ENCODE data around the gene HOXC6. TPM values are rescaled to one million over a fixed set of nuclear protein-coding genes. Genes with fewer than 3 reads are reported as not detected.

Gene HOXC6
- total and polyA plus RNA-seq, 2 of the 13 experiments (the other 11 are each of a cell fraction or from before 2014, with no cell fraction given): not detected

DNA sequence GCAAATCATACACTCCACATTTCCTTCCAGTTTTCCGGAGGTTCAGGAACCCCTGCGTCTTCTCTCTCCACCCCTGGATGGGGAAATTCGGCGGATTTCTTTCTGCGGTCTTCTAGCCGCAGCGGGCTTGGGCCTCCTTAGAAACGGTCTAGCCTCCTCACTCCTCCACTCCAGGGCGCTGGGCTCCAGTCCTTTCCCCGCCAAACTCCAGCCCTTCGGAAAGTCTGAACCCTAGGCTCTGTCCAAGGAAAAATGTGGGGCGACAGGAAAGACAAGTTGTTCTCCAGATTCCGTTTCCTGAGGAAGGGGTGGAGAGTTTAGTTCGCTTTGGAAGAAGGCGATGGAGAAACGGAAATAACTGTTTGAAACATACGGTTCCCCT is 44.7 kb upstream of the HOXC6 start:
- no peaks in the 10 kb centered on the region for H3K9me3 ChIP-seq (ENCODE audit: low read length)
- H3K4me3 ChIP-seq (replicated peaks in 1 of 3; ENCODE audit: insufficient read depth in 1 of 3, low read depth in 2 of 3, low read length in 3 of 3): no peak overlapping the region
- no peak overlapping the region for H3K27ac ChIP-seq (ENCODE audit: extremely low read length, insufficient read depth, low read length)
- H3K36me3 ChIP-seq (replicated peaks in 1 of 2; ENCODE audit: control insufficient read depth in 1 of 2, insufficient read depth in 2 of 2, low read length in 2 of 2): no peaks in the 10 kb centered on the region
- H3K27me3 ChIP-seq (ENCODE audit: control insufficient read depth in 1 of 2, insufficient read depth in 2 of 2, low read length in 2 of 2): peaks cover 5 to 50% of the 10 kb centered on the region in 2 experiments
- intact Hi-C loops (cut with micrococcal nuclease; ENCODE audit: unreplicated experiment): no loop called here
- BruUV-seq (replicated peaks): no TSS peak
- WGBS (ENCODE audit: low lambda C conversion rate): 58% methylated on average over 17 of the region's 17 CpGs
- H2AFZ ChIP-seq (ENCODE audit: low read length): no peak overlapping the region
- POLR2A ChIA-PET: no interaction called here
- ATAC-seq: no peak
- H4K20me1 ChIP-seq (ENCODE audit: insufficient read depth, low read length): no peaks in the 10 kb centered on the region
- no peak overlapping the region for H3K4me2 ChIP-seq (ENCODE audit: low read depth, low read length)
- CTCF ChIA-PET (ENCODE audit: low intra/inter-chr PET ratio, low total read pairs): interaction anchor here (2.3 kb wide), 1 partner anchor 231 kb away, joined by 12 read pairs; no protein-coding TSS in a partner anchor
- in situ Hi-C loops (cut with HindIII; ENCODE audit: extremely low pct_ligation_motif_present, low pct_unique_long_range_greater_than_20kb): no loop called here
- H3K79me2 ChIP-seq (ENCODE audit: insufficient read depth, low read length): no peaks in the 10 kb centered on the region
- H3K9ac ChIP-seq (ENCODE audit: insufficient read depth, low read depth, low read length): no peak overlapping the region
- DNase-seq (ENCODE audit: low spot score): no peak
- no peak for FAIRE-seq
- peaks cover 36% of the 10 kb centered on the region for H3K4me1 ChIP-seq (ENCODE audit: insufficient read depth, low read length)
- TF ChIP-seq WIZ (CRISPR knock-in tag; IDR thresholded peaks at IDR 0.05): no peak
- no peak for TF ChIP-seq NCOR1 (IDR thresholded peaks at IDR 0.05; ENCODE audit: borderline replicate concordance, low read length)
- no peak for TF ChIP-seq ZNF775 (CRISPR knock-in tag; IDR thresholded peaks at IDR 0.05; ENCODE audit: borderline replicate concordance)
- TF ChIP-seq PHB2 (IDR thresholded peaks at IDR 0.05; ENCODE audit: partially characterized antibody): no peak
- TF ChIP-seq ZBTB38 (CRISPR knock-in tag; IDR thresholded peaks at IDR 0.05): no peak
- TF ChIP-seq, protein P1, sequence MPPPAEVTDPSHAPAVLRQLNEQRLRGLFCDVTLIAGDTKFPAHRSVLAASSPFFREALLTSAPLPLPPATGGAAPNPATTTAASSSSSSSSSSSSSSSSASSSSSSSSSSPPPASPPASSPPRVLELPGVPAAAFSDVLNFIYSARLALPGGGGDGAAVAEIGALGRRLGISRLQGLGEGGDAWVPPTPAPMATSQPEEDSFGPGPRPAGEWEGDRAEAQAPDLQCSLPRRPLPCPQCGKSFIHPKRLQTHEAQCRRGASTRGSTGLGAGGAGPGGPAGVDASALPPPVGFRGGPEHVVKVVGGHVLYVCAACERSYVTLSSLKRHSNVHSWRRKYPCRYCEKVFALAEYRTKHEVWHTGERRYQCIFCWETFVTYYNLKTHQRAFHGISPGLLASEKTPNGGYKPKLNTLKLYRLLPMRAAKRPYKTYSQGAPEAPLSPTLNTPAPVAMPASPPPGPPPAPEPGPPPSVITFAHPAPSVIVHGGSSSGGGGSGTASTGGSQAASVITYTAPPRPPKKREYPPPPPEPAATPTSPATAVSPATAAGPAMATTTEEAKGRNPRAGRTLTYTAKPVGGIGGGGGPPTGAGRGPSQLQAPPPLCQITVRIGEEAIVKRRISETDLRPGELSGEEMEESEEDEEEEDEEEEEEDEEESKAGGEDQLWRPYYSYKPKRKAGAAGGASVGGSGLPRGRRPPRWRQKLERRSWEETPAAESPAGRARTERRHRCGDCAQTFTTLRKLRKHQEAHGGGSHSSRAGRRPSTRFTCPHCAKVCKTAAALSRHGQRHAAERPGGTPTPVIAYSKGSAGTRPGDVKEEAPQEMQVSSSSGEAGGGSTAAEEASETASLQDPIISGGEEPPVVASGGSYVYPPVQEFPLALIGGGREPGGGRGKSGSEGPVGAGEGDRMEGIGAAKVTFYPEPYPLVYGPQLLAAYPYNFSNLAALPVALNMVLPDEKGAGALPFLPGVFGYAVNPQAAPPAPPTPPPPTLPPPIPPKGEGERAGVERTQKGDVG (CRISPR knock-in tag; IDR thresholded peaks at IDR 0.05; ENCODE audit: borderline replicate concordance): no peak
- no peak for TF ChIP-seq NFIC (IDR thresholded peaks at IDR 0.05; ENCODE audit: low read length)
- TF ChIP-seq, protein P2, sequence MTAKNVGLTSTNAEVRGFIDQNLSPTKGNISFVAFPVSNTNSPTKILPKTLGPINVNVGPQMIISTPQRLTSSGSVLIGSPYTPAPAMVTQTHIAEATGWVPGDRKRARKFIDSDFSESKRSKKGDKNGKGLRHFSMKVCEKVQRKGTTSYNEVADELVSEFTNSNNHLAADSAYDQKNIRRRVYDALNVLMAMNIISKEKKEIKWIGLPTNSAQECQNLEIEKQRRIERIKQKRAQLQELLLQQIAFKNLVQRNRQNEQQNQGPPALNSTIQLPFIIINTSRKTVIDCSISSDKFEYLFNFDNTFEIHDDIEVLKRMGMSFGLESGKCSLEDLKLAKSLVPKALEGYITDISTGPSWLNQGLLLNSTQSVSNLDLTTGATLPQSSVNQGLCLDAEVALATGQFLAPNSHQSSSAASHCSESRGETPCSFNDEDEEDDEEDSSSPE (CRISPR knock-in tag; IDR thresholded peaks at IDR 0.05): no peak
- no peak for TF ChIP-seq POLR2AphosphoS2 (IDR thresholded peaks at IDR 0.05; ENCODE audit: low read depth, low read length)
- TF ChIP-seq, protein P3, sequence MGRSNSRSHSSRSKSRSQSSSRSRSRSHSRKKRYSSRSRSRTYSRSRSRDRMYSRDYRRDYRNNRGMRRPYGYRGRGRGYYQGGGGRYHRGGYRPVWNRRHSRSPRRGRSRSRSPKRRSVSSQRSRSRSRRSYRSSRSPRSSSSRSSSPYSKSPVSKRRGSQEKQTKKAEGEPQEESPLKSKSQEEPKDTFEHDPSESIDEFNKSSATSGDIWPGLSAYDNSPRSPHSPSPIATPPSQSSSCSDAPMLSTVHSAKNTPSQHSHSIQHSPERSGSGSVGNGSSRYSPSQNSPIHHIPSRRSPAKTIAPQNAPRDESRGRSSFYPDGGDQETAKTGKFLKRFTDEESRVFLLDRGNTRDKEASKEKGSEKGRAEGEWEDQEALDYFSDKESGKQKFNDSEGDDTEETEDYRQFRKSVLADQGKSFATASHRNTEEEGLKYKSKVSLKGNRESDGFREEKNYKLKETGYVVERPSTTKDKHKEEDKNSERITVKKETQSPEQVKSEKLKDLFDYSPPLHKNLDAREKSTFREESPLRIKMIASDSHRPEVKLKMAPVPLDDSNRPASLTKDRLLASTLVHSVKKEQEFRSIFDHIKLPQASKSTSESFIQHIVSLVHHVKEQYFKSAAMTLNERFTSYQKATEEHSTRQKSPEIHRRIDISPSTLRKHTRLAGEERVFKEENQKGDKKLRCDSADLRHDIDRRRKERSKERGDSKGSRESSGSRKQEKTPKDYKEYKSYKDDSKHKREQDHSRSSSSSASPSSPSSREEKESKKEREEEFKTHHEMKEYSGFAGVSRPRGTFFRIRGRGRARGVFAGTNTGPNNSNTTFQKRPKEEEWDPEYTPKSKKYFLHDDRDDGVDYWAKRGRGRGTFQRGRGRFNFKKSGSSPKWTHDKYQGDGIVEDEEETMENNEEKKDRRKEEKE (IDR thresholded peaks at IDR 0.05): no peak
- TF ChIP-seq ADNP (CRISPR knock-in tag; IDR thresholded peaks at IDR 0.05): no peak
- no peak for TF ChIP-seq ZNF629 (CRISPR knock-in tag; conservative IDR thresholded peaks at IDR 0.05)
- TF ChIP-seq, protein P4, sequence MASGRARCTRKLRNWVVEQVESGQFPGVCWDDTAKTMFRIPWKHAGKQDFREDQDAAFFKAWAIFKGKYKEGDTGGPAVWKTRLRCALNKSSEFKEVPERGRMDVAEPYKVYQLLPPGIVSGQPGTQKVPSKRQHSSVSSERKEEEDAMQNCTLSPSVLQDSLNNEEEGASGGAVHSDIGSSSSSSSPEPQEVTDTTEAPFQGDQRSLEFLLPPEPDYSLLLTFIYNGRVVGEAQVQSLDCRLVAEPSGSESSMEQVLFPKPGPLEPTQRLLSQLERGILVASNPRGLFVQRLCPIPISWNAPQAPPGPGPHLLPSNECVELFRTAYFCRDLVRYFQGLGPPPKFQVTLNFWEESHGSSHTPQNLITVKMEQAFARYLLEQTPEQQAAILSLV (CRISPR knock-in tag; IDR thresholded peaks at IDR 0.05; ENCODE audit: borderline replicate concordance): no peak
- TF ChIP-seq, protein P5, sequence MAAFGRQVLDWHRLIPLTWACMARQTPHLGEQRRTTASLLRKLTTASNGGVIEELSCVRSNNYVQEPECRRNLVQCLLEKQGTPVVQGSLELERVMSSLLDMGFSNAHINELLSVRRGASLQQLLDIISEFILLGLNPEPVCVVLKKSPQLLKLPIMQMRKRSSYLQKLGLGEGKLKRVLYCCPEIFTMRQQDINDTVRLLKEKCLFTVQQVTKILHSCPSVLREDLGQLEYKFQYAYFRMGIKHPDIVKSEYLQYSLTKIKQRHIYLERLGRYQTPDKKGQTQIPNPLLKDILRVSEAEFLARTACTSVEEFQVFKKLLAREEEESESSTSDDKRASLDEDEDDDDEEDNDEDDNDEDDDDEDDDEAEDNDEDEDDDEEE (CRISPR knock-in tag; IDR thresholded peaks at IDR 0.05): no peak
- TF ChIP-seq YY1 (IDR thresholded peaks at IDR 0.05; ENCODE audit: insufficient read depth, insufficient replicate concordance, low read depth, low read length): no peak
- TF ChIP-seq HMGA1 (CRISPR knock-in tag; conservative IDR thresholded peaks at IDR 0.05): no peak

All from HepG2 (cell line).